Panc1 (cell line): ENCODE results near the gene LMAN1L. TPM values are rescaled to one million over a fixed set of nuclear protein-coding genes. Genes with fewer than 3 reads are reported as not detected.
A peak's percentile ranks its signal among the peaks of the same experiment; 100 is the strongest.

Experiments used
- ATAC-seq: fragments of 200-7000 bp; cut with Tn5 transposase; 2 replicates; pipeline ENCODE4 v1.9.1; 2020; ENCODE audit warnings: mild to moderate bottlenecking, moderate library complexity
- BruUV-seq: library from RNA; stranded (reverse); fragments of 400-500 nt; replicated peaks from 2 replicates; lab custom pipeline; 2021; lab: Mats Ljungman, UMichigan
- CTCF ChIA-PET: fragments of 300-600 bp; sonication (Branson Sonifier 250); formaldehyde crosslinking; loops from one replicate; lab custom pipeline; 2022; ENCODE audit warnings: antibody characterized with exemption; lab: Charles Lee
- POLR2A ChIA-PET: fragments of 300-600 bp; sonication (Branson Sonifier 250); formaldehyde crosslinking; loops from one replicate; lab custom pipeline; 2022; ENCODE audit warnings: antibody characterized with exemption; lab: Charles Lee
- DNase-seq: peaks from one replicate; pipeline ENCODE4 v3.0.0-alpha.2; 2010; ENCODE audit warnings: low read depth, low spot score
- H3K27ac ChIP-seq: 2 replicates; pipeline ENCODE4 v1.5.1; 2011; ENCODE audit warnings: mild to moderate bottlenecking, low read length, inconsistent platforms
- H3K27me3 ChIP-seq: fragments of 200-500 bp; sonication (Bioruptor generic); 2 replicates; pipeline ENCODE4 v1.6.0; 2014; ENCODE audit warnings: low read length, inconsistent platforms; ENCODE audit not compliant: control insufficient read depth, insufficient read depth
- H3K36me3 ChIP-seq: fragments of 200-500 bp; sonication (Bioruptor generic); 2 replicates; pipeline ENCODE4 v1.5.1; 2014; ENCODE audit warnings: inconsistent platforms, mild to moderate bottlenecking, low read length, moderate library complexity; ENCODE audit not compliant: control insufficient read depth, insufficient read depth
- H3K4me1 ChIP-seq: 2 replicates; pipeline ENCODE4 v1.5.1; 2011; ENCODE audit warnings: inconsistent platforms, mild to moderate bottlenecking, low read length, moderate library complexity; ENCODE audit not compliant: control insufficient read depth, insufficient read depth
- H3K4me3 ChIP-seq, 2 experiments: 2 replicates each; pipeline ENCODE4 v1.5.1; 2011 to 2012; ENCODE audit warnings: low read depth in 2 of 2, low read length in 2 of 2, mild to moderate bottlenecking in 2 of 2, inconsistent platforms in 1 of 2, moderate library complexity in 1 of 2
- H3K9me3 ChIP-seq: fragments of 200-500 bp; sonication (Bioruptor generic); 2 replicates; pipeline ENCODE4 v1.5.1; 2014; ENCODE audit warnings: low read depth, mild to moderate bottlenecking, inconsistent platforms, low read length, moderate library complexity; ENCODE audit not compliant: control insufficient read depth, insufficient read depth
- CTCF ChIP-seq: fragments of 450-650 bp; IDR thresholded peaks from 2 replicates; pipeline ENCODE4 v1.5.1; 2017; ENCODE audit warnings: mild to moderate bottlenecking
- POLR2AphosphoS5 ChIP-seq: IDR thresholded peaks from 2 replicates; pipeline ENCODE4 v1.6.1; 2012; ENCODE audit warnings: mild to moderate bottlenecking, low read depth, low read length, moderate library complexity
- REST ChIP-seq, 2 experiments: IDR thresholded peaks; 2 replicates each; pipeline ENCODE4 v1.6.1; 2011 to 2012; ENCODE audit warnings: low read depth in 2 of 2, control low read depth in 1 of 2, low read length in 1 of 2, mild to moderate bottlenecking in 1 of 2, moderate library complexity in 1 of 2; ENCODE audit not compliant: insufficient read depth in 1 of 2
- SIN3A ChIP-seq: IDR thresholded peaks from 2 replicates; pipeline ENCODE4 v1.6.1; 2012; ENCODE audit warnings: low read depth, mild to moderate bottlenecking, low read length, moderate library complexity, borderline replicate concordance; ENCODE audit not compliant: insufficient read depth
- TCF7L2 ChIP-seq: IDR thresholded peaks from 2 replicates; pipeline ENCODE4 v1.6.1; 2011; ENCODE audit warnings: mild to moderate bottlenecking, low read depth, low read length, inconsistent platforms
- in situ Hi-C: cut with HindIII; loops from 2 replicates; pipeline ENCODE4 v1.10.0; 2016; ENCODE audit warnings: low sequenced_read_pairs, low pct_unique_long_range_greater_than_20kb
- intact Hi-C: fragments of 100-400 bp; cut with micrococcal nuclease; formaldehyde crosslinking; loops from one replicate; pipeline ENCODE4 v1.10.0; 2022; ENCODE audit not compliant: unreplicated experiment
- total RNA-seq: library from RNA; stranded (reverse); gene quantifications from one replicate; pipeline ENCODE4 v1.2.1, GENCODE V29; 2021; ENCODE audit not compliant: unreplicated experiment

LMAN1L gene
- total RNA-seq, 1 experiment from 2014 or later: not detected

- no peaks in the 10 kb centered on the region for H3K4me1 ChIP-seq
- no peak overlapping the region for H3K4me3 ChIP-seq
- H3K36me3 ChIP-seq: peaks cover 2% of the 10 kb centered on the region; the same call in 1 of the 2 replicates
- intact Hi-C loops (no loop called here), in situ Hi-C loops (no loop called here)
- no peak for DNase-seq
- no peaks in the 10 kb centered on the region for H3K9me3 ChIP-seq
- no peak for ATAC-seq
- BruUV-seq: no TSS peak
- no peak overlapping the region for H3K27ac ChIP-seq
- no peak for TF ChIP-seq CTCF
- TF ChIP-seq REST (IDR thresholded peaks at IDR 0.05; ENCODE audit: insufficient read depth in 1 of 2, low read depth in 2 of 2, low read length in 1 of 2): no peak
- TF ChIP-seq POLR2AphosphoS5: no peak
- no peak for TF ChIP-seq SIN3A
- no peak for TF ChIP-seq TCF7L2
- ChIA-PET CTCF (no interaction called here), POLR2A (no interaction called here)
- no peaks in the 10 kb centered on the region for H3K27me3 ChIP-seq
These were observed 43.9 kb downstream of the LMAN1L start for GRCh38 chr15:74856537-74856936.

DNA sequence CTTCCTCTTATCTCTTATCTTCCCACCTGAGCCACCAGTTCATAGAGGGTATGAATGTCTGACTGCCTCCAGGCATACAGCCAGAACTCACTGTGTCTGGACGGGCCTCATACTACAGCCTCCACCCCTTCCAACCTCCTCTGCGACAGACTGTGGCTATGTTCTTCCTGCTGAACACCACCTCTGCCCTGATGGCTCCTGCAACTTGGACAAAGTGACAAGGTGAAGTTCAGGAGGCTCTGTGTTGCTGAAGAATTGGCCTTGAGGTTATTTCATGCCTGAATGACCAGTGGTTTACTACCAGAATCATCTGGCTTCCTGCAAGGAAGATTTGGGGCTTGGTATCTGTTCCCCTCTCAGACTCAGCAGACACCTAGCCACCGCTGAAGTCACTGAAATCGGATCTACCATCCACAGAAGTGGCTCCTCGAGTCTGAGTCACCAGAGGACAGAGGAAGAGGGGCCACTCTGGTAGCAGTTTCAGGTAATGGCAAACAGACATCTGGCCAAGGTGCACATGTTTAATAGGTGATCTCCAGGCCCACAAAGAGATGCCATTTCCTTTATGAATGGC, 44.5 kb downstream of the LMAN1L start:
- no peaks in the 10 kb centered on the region for H3K27me3 ChIP-seq
- BruUV-seq: no TSS peak
- no peak overlapping the region for H3K27ac ChIP-seq
- no peaks in the 10 kb centered on the region for H3K4me1 ChIP-seq
- ATAC-seq (0 out of 2 replicates have a peak, but pooled peaks have one; percentile 32), DNase-seq (no peak)
- in situ Hi-C loops: no loop called here
- ChIA-PET POLR2A (no interaction called here), CTCF (no interaction called here)
- intact Hi-C loops: no loop called here
- no peak for TF ChIP-seq REST (IDR thresholded peaks at IDR 0.05; ENCODE audit: insufficient read depth in 1 of 2, low read depth in 2 of 2, low read length in 1 of 2)
- TF ChIP-seq TCF7L2: no peak
- no peak for TF ChIP-seq SIN3A
- TF ChIP-seq POLR2AphosphoS5: no peak
- TF ChIP-seq CTCF: no peak
- peaks cover 2% of the 10 kb centered on the region; the same call in 1 of the 2 replicates for H3K36me3 ChIP-seq
- H3K9me3 ChIP-seq: no peaks in the 10 kb centered on the region
- no peak overlapping the region for H3K4me3 ChIP-seq
